K562 (cell line): Measurements from ENCODE around the gene TAS1R3. TPM values are rescaled to one million over a fixed set of nuclear protein-coding genes. Genes with fewer than 3 reads are reported as not detected.

ENCODE experiments used
- BHLHE40 ChIP-seq: IDR thresholded peaks from 2 replicates; pipeline ENCODE4 v1.6.1; 2011; ENCODE audit warnings: low read length, improper control_type of control experiment
- ETV6 ChIP-seq, 3 experiments: fragments of 150-350 bp in 1 of 3; sonication (generic) in 1 of 3; formaldehyde crosslinking in 1 of 3; IDR thresholded peaks; 2 replicates each; pipeline versions ENCODE4 v1.6.1 to v1.8.0; 2014 to 2022; ENCODE audit warnings: borderline replicate concordance in 2 of 3, low read depth in 2 of 3, antibody characterized with exemption in 1 of 3, low read length in 1 of 3, mild to moderate bottlenecking in 1 of 3, missing genetic modification reagents in 1 of 3
- FOXK2 ChIP-seq, 2 experiments: fragments of 450-650 bp; IDR thresholded peaks in 1 of 2; conservative IDR thresholded peaks in 1 of 2; 2 replicates each; pipeline ENCODE4 v1.6.1; 2016; ENCODE audit warnings: low read depth in 2 of 2, mild to moderate bottlenecking in 1 of 2
- KLF6 ChIP-seq: fragments of 250-450 bp; sonication (Bioruptor Pico); IDR thresholded peaks from 2 replicates; pipeline ENCODE4 v1.4.0; 2020; ENCODE audit warnings: mild to moderate bottlenecking, moderate library complexity, borderline replicate concordance
- MGA ChIP-seq: fragments of 450-650 bp; IDR thresholded peaks from 2 replicates; pipeline ENCODE4 v1.6.1; 2016; ENCODE audit warnings: mild to moderate bottlenecking, moderate library complexity
- PPARD ChIP-seq: fragments of 250-450 bp; sonication (Bioruptor Pico); IDR thresholded peaks from 2 replicates; pipeline ENCODE4 v1.8.0; 2022; ENCODE audit warnings: inconsistent platforms, mild to moderate bottlenecking, moderate library complexity
- SMC3 ChIP-seq: conservative IDR thresholded peaks from 2 replicates; pipeline ENCODE4 v1.6.1; 2011; ENCODE audit warnings: low read depth, low read length, improper control_type of control experiment; ENCODE audit not compliant: insufficient read depth
- SREBF2 ChIP-seq: sonication (generic); formaldehyde crosslinking; IDR thresholded peaks from 2 replicates; pipeline ENCODE4 v1.4.0; 2020; ENCODE audit warnings: mild to moderate bottlenecking, missing genetic modification reagents
- TAF9B ChIP-seq: fragments of 450-650 bp; IDR thresholded peaks from 2 replicates; pipeline ENCODE4 v1.6.1; 2018; ENCODE audit warnings: mild to moderate bottlenecking; ENCODE audit not compliant: partially characterized antibody
- UBTF ChIP-seq, 2 experiments: IDR thresholded peaks; 2 replicates each; pipeline ENCODE4 v1.6.1; 2012; ENCODE audit warnings: improper control_type of control experiment in 2 of 2, low read depth in 2 of 2, low read length in 2 of 2, borderline replicate concordance in 1 of 2
- polyA plus RNA-seq, 8 experiments: library from polyadenylated mRNA; depleted of rRNA in 4 of 8; stranded (reverse) in 5 of 8; unstranded in 3 of 8; fragments of >200 nt; fragmentation: Nextera tagmentation in 2 of 8; fragmentation: Illumina TruSeq in 1 of 8; extraction: Ambion mirVana in 2 of 8; extraction: Trizol in 1 of 8; gene quantifications; 2 replicates each; pipeline versions ENCODE4 v1.2.1 to v1.2.3, GENCODE V29; 2011 to 2014; ENCODE audit warnings: inconsistent platforms in 1 of 8, missing spikeins in 1 of 8
- total RNA-seq, 7 experiments: library from RNA; depleted of rRNA in 6 of 7; stranded (reverse); fragments of >200 nt in 6 of 7; fragmentation: Illumina TruSeq in 2 of 7; extraction: Trizol in 2 of 7; gene quantifications; 2 replicates each; pipeline versions ENCODE4 v1.2.1 to v1.2.3, GENCODE V29; 2011 to 2021; ENCODE audit warnings: low replicate concordance in 1 of 7

Gene TAS1R3
- total and polyA plus RNA-seq, 9 of the 15 experiments (the other 6 are each of a cell fraction or from before 2014, with no cell fraction given): 0.07 to 0.13 TPM; not detected in 7

DNA sequence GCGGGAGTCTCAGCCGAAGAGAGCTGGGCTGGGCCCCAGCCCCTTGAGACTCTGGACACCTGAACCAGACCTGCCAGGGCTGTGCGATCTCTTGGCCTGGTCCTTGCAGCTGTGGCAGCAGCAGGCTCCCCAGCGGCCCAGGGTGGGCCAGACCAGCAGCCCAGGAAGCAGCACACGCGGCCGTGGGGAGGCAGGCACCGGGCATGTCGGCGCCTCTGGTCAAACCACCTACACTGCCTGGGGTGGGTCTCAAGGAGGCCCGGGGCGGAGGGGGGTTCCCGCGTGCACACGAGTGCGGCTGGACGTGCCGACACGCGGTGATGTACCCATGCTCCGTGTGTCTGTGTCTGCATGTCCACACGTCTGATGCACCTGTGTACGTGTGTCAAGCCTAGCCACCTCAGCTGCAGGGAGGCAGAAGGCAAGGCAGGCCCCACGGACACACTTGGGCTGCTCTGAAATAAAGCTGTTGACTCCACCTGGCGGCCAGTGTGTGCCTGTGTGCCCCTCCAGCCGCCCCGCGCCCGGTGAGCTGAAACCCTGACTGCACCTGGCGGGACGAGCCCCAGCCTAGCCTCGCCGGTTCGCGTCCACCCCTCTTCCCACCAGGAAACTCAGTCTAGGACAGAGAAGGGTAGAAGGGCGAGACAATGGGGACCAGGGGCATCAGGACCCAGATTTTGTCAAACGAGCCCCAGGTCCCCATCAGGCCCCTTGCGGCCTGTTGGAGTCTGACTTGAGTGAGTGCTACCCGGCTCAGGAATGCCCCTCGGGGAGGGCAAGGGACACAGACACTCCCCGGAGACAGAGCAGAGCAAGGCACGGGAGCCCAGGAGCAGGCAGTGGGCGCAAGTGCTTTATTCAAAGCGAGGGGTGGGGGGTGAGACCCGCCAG lies 39.3 kb upstream of the TAS1R3 start (continued):
- TF ChIP-seq UBTF (IDR thresholded peaks at IDR 0.05; ENCODE audit: borderline replicate concordance in 1 of 2, low read depth in 2 of 2, low read length in 2 of 2) (0 out of 4 replicates have a peak, but pooled peaks of 1 of the 2 experiments have one; percentile 2), KLF6 (CRISPR knock-in tag) (no peak), MGA (no peak), PPARD (no peak), TAF9B (no peak), ETV6 (IDR thresholded peaks at IDR 0.05; ENCODE audit: borderline replicate concordance in 1 of 2, low read depth in 2 of 2, low read length in 1 of 2) (no peak), ETV6 (CRISPR knock-in tag; IDR thresholded peaks at IDR 0.05; ENCODE audit: borderline replicate concordance) (no peak), SMC3 (peak; percentile 89), FOXK2 (conservative IDR thresholded peaks at IDR 0.05 in 1 of 2, IDR thresholded peaks at IDR 0.05 in 1 of 2; ENCODE audit: low read depth in 2 of 2) (peak in 1 of 2 experiments; percentile 44; a peak in 1 of 4 replicates), BHLHE40 (peak; percentile 22; the same call in 1 of the 2 replicates), SREBF2 (CRISPR knock-in tag) (peak; percentile 85; the same call in 1 of the 2 replicates)
